WTC11 (cell line): ENCODE measurements around the gene AP1G1.
"Not testable (repeated sequence)": the region's sequence is repeated elsewhere in the genome, so short reads cannot be mapped to it uniquely, and the experiment has no call there.

ENCODE experiments used
- FOXK1 ChIP-seq: sonication (generic); formaldehyde crosslinking; IDR thresholded peaks from 2 replicates; pipeline ENCODE4 v1.8.0; 2022; ENCODE audit warnings: mild to moderate bottlenecking, moderate library complexity, missing genetic modification reagents
- TCF7 ChIP-seq: sonication (generic); formaldehyde crosslinking; IDR thresholded peaks from 2 replicates; pipeline ENCODE4 v1.8.0; 2022; ENCODE audit warnings: mild to moderate bottlenecking, low read depth, missing genetic modification reagents, moderate library complexity

DNA sequence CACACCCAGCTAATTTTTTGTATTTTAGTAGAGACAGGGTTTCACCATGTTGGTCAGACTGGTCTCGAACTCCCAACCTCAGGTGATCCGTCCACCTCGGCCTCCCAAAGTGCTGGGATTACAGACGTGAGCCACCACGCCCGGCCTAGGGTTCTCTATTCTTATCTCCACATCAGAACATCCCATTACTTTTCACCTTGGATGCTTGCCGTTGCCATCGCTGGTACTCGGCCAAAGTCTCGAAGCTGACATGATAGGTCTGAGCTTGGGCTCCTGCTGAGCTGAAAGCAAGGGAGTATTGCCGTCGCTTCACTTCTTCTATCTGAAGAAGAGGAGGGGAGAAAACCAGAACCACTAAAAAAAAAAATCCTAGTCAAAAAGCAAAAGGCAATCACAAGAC lies 124.4 kb downstream of the AP1G1 start:
- TF ChIP-seq FOXK1, TCF7 (CRISPR knock-in tag): not testable (repeated sequence)
